HL-60 (cell line): ENCODE results near the gene SLC38A8.

Experiments
- DNase-seq, 2 experiments: peaks; one replicate each; pipeline ENCODE4 v3.0.0-alpha.2; 2010 to 2020; ENCODE audit warnings: low read depth in 1 of 2, low spot score in 1 of 2
- H3K27ac ChIP-seq: fragments of 250-450 bp; sonication (Bioruptor Pico); replicated peaks from 2 replicates; pipeline ENCODE4 v1.5.1; 2020; ENCODE audit warnings: mild to moderate bottlenecking, moderate library complexity
- H3K27me3 ChIP-seq: fragments of 250-450 bp; sonication (Bioruptor Pico); 2 replicates; pipeline ENCODE4 v1.5.1; 2021; ENCODE audit warnings: mild to moderate bottlenecking, moderate library complexity; ENCODE audit not compliant: insufficient read depth, poor library complexity, severe bottlenecking
- H3K4me3 ChIP-seq: replicated peaks from 2 replicates; pipeline ENCODE4 v1.5.1; 2011; ENCODE audit warnings: mild to moderate bottlenecking, control low read depth, low read length; ENCODE audit not compliant: insufficient read depth
- CTCF ChIP-seq: IDR thresholded peaks from one replicate; pipeline ENCODE4 v1.5.1; 2011; ENCODE audit warnings: low read length, control low read depth, inconsistent platforms; ENCODE audit not compliant: insufficient read depth
- GABPA ChIP-seq: IDR thresholded peaks from 2 replicates; pipeline ENCODE4 v1.6.1; 2012; ENCODE audit warnings: low read depth
- POLR2AphosphoS5 ChIP-seq: IDR thresholded peaks from 2 replicates; pipeline ENCODE4 v1.6.1; 2012; ENCODE audit warnings: low read depth
- REST ChIP-seq: IDR thresholded peaks from 2 replicates; pipeline ENCODE4 v1.6.1; 2012; ENCODE audit warnings: low read depth; ENCODE audit not compliant: insufficient replicate concordance
- SPI1 ChIP-seq: IDR thresholded peaks from 2 replicates; pipeline ENCODE4 v1.6.1; 2012; ENCODE audit warnings: low read depth, mild to moderate bottlenecking, borderline replicate concordance

The SLC38A8 gene

GRCh38 chr16:84013787-84014569, 28.6 kb downstream of the SLC38A8 start:
- no peak overlapping the region for H3K4me3 ChIP-seq
- DNase-seq, result peak; percentile 40 to 75
- TF ChIP-seq GABPA (no peak), POLR2AphosphoS5 (no peak), CTCF (no peak), REST (no peak), SPI1 (no peak)
- H3K27ac ChIP-seq, result no peak overlapping the region
- H3K27me3 ChIP-seq, result no peaks in the 10 kb centered on the region

GRCh38 chr16:84009282-84009681, 33.3 kb downstream of the SLC38A8 start:
- Histone ChIP-seq H3K27ac (no peak overlapping the region), H3K4me3 (no peak overlapping the region), H3K27me3 (peaks cover 3% of the 10 kb centered on the region)
- no peak for DNase-seq
- TF ChIP-seq CTCF, result no peak
- TF ChIP-seq REST, result no peak
- TF ChIP-seq GABPA, result no peak
- no peak for TF ChIP-seq SPI1

- no peak for TF ChIP-seq GABPA
- no peak for TF ChIP-seq SPI1
- TF ChIP-seq POLR2AphosphoS5, result no peak
- TF ChIP-seq CTCF, result no peak
- no peak for TF ChIP-seq REST
- no peak overlapping the region for H3K4me3 ChIP-seq
- no peak overlapping the region for H3K27ac ChIP-seq
- no peak for DNase-seq
- peaks cover 8% of the 10 kb centered on the region for H3K27me3 ChIP-seq
Measured at GRCh38 chr16:84007965-84008364, 34.6 kb downstream of the SLC38A8 start.
